Tibial nerve (tissue), 4 donors: ENCODE results near the gene PGLYRP4. TPM values are rescaled to one million over a fixed set of nuclear protein-coding genes. Genes with fewer than 3 reads are reported as not detected.

Experiments
- DNase-seq, 2 donors: peaks; one replicate each; pipeline ENCODE4 v3.0.0-alpha.2; 2019; ENCODE audit warnings: low spot score in 2 of 2
- H3K27ac ChIP-seq, 4 donors: fragments of 200-600 bp; sonication (generic) in 3 of 4; one replicate each; pipeline ENCODE4 v1.5.1; 2017 to 2019; ENCODE audit warnings: mild to moderate bottlenecking in 1 of 4
- H3K27me3 ChIP-seq, 2 donors: fragments of 200-600 bp; sonication (generic) in 1 of 2; one replicate each; pipeline versions ENCODE4 v1.5.1 to v1.6.0; 2017 to 2019
- H3K36me3 ChIP-seq, 3 donors: fragments of 200-600 bp; sonication (generic); one replicate each; pipeline ENCODE4 v1.5.1; 2018 to 2019
- H3K4me1 ChIP-seq, 4 donors: fragments of 200-600 bp; sonication (generic) in 3 of 4; one replicate each; pipeline ENCODE4 v1.5.1; 2017 to 2019
- H3K4me3 ChIP-seq, 4 donors: fragments of 200-600 bp; sonication (generic) in 3 of 4; one replicate each; pipeline ENCODE4 v1.5.1; 2017 to 2019; ENCODE audit warnings: mild to moderate bottlenecking in 1 of 4, moderate library complexity in 1 of 4
- H3K9me3 ChIP-seq, 4 donors: fragments of 200-600 bp; sonication (generic) in 3 of 4; one replicate each; pipeline ENCODE4 v1.5.1; 2017 to 2019
- EP300 ChIP-seq, 2 donors: sonication (generic); formaldehyde crosslinking; IDR thresholded peaks; one replicate each; pipeline ENCODE4 v1.6.1; 2017; ENCODE audit warnings: antibody characterized with exemption in 2 of 2, mild to moderate bottlenecking in 1 of 2
- POLR2A ChIP-seq, 2 donors: fragments of 450-650 bp; IDR thresholded peaks; one replicate each; pipeline ENCODE4 v1.6.1; 2017; ENCODE audit warnings: antibody characterized with exemption in 2 of 2, mild to moderate bottlenecking in 2 of 2, moderate library complexity in 2 of 2
- WGBS, 2 donors: methylation state at CpG; one replicate each; pipeline ENCODE4 v1.1.5; 2018; 5-methylcytosine and 5-hydroxymethylcytosine counted together
- total RNA-seq, 4 donors: library from RNA; depleted of rRNA; stranded (reverse); fragments of >200 nt; gene quantifications; one replicate each; pipeline ENCODE4 v1.1.0, GENCODE V29; 2016
- TF ChIP-seq, protein P1 (sequence below), 5 experiments: fragments of 200-600 bp in 3 of 5; fragments of 450-650 bp in 2 of 5; sonication (generic) in 3 of 5; IDR thresholded peaks; one replicate each; pipeline ENCODE4 v1.5.1; 2016 to 2019; ENCODE audit warnings: antibody characterized with exemption in 5 of 5, mild to moderate bottlenecking in 3 of 5, moderate library complexity in 2 of 5

Gene PGLYRP4
- total RNA-seq, 4 donors from 2014 or later = not detected

GRCh38 chr1:153343811-153344717 is 4.6 kb downstream of the PGLYRP4 start:
- TF ChIP-seq POLR2A (IDR thresholded peaks at IDR 0.05) = no peak
- TF ChIP-seq, protein P1, sequence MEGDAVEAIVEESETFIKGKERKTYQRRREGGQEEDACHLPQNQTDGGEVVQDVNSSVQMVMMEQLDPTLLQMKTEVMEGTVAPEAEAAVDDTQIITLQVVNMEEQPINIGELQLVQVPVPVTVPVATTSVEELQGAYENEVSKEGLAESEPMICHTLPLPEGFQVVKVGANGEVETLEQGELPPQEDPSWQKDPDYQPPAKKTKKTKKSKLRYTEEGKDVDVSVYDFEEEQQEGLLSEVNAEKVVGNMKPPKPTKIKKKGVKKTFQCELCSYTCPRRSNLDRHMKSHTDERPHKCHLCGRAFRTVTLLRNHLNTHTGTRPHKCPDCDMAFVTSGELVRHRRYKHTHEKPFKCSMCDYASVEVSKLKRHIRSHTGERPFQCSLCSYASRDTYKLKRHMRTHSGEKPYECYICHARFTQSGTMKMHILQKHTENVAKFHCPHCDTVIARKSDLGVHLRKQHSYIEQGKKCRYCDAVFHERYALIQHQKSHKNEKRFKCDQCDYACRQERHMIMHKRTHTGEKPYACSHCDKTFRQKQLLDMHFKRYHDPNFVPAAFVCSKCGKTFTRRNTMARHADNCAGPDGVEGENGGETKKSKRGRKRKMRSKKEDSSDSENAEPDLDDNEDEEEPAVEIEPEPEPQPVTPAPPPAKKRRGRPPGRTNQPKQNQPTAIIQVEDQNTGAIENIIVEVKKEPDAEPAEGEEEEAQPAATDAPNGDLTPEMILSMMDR (IDR thresholded peaks at IDR 0.05) = no peak
- TF ChIP-seq EP300 (IDR thresholded peaks at IDR 0.05) = no peak
- no peaks in the 10 kb centered on the region for H3K36me3 ChIP-seq
- no peak overlapping the region for H3K27ac ChIP-seq
- H3K4me3 ChIP-seq = no peak overlapping the region
- peaks cover 0 to 52% of the 10 kb centered on the region in 2 donors for H3K27me3 ChIP-seq
- DNase-seq = no peak
- 60 to 62% methylated on average over 9 of the region's 9 CpGs for WGBS, 2 donors
- no peaks in the 10 kb centered on the region for H3K4me1 ChIP-seq
- no peaks in the 10 kb centered on the region for H3K9me3 ChIP-seq

GRCh38 chr1:153343040-153343681 is 5.5 kb downstream of the PGLYRP4 start:
- Histone ChIP-seq H3K9me3 (no peaks in the 10 kb centered on the region), H3K36me3 (no peaks in the 10 kb centered on the region), H3K4me3 (no peak overlapping the region), H3K4me1 (no peaks in the 10 kb centered on the region), H3K27ac (no peak overlapping the region), H3K27me3 (peaks cover 0 to 46% of the 10 kb centered on the region in 2 donors)
- no peak for DNase-seq
- 40 to 47% methylated on average over 5 of the region's 5 CpGs for WGBS, 2 donors
- TF ChIP-seq, protein P1 (IDR thresholded peaks at IDR 0.05) = no peak

DNA sequence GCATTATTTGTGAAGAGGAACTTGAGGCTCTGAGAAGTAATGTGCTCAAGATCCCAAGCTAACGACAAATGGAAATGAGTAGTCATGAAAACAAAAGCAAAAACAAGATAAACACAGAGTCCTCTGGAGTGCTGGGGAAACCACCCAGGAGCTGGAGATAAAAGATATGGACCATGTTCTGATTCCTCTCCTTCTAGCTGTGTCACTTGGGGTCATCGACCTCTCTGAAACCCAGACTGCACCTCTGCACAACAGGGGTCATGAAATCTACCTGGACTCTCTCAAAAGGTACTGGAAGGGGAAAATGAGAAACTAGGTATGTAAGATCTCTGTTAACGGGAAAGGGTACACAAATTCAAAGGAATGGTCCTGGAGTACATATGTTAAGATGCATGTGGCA is 6.5 kb downstream of the PGLYRP4 start:
- Histone ChIP-seq H3K36me3 (no peaks in the 10 kb centered on the region), H3K27me3 (peaks cover 0 to 37% of the 10 kb centered on the region in 2 donors), H3K4me1 (no peaks in the 10 kb centered on the region), H3K4me3 (no peak overlapping the region), H3K9me3 (no peaks in the 10 kb centered on the region), H3K27ac (no peak overlapping the region)
- WGBS, 2 donors = 65% methylated on average over 3 of the region's 3 CpGs
- DNase-seq = no peak
- TF ChIP-seq, protein P1 (IDR thresholded peaks at IDR 0.05) = no peak
- TF ChIP-seq POLR2A (IDR thresholded peaks at IDR 0.05) = no peak
- no peak for TF ChIP-seq EP300 (IDR thresholded peaks at IDR 0.05)

DNA sequence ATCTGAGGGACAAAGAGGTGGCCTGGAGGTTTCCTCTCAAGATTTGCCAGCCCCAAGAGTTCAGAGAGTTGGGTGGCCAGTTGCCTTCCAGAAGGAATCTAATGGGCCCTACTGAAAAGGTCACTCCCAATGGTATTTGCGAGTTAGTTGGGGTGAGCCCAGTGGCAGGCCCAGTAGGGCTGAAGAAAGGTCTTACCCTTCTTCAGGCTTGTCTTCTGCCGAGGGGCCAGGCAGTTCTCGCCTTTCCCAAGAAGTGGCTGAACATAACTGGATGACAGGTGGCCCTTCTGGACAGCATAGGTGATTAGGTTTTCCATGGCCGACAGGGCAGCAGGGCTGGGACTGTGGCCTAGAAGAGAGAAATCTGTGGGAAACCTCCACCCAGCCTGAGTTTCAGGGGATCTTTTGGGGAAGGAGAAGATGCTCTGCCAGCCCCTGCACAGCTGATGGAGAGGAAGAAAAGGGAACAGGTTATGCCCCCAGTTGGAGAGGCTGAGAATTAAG is 7.2 kb downstream of the PGLYRP4 start:
- no peak overlapping the region for H3K4me3 ChIP-seq
- WGBS, 2 donors = 84 to 88% methylated on average over 4 of the region's 4 CpGs
- no peaks in the 10 kb centered on the region for H3K9me3 ChIP-seq
- no peak overlapping the region for H3K27ac ChIP-seq
- no peaks in the 10 kb centered on the region for H3K36me3 ChIP-seq
- DNase-seq = no peak
- no peaks in the 10 kb centered on the region for H3K4me1 ChIP-seq
- H3K27me3 ChIP-seq = peaks cover 0 to 31% of the 10 kb centered on the region in 2 donors
- TF ChIP-seq, protein P1 (IDR thresholded peaks at IDR 0.05) = no peak
- no peak for TF ChIP-seq EP300 (IDR thresholded peaks at IDR 0.05)
- TF ChIP-seq POLR2A (IDR thresholded peaks at IDR 0.05) = no peak

DNA sequence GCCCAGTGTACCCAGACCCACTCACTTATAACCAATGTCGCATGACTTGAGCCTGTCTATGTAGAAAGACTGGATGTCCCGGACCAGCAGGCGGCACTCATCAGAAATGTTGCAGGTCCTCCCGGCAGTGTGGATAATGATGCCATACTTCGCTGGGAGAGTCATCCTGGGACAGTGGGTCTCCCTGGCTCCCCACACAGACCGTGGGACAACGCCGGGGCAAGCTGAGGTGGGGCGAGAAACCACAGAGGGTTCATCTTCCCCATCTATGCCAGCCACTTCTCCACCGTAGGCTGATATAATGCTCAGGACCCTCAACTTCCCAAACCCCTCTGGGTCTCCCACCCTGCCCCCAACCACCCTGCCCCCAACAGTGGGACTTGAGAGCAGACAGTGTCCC is 8.3 kb downstream of the PGLYRP4 start:
- Histone ChIP-seq H3K27ac (no peak overlapping the region), H3K4me1 (no peaks in the 10 kb centered on the region), H3K4me3 (no peak overlapping the region), H3K36me3 (no peaks in the 10 kb centered on the region), H3K27me3 (peaks cover 0 to 20% of the 10 kb centered on the region in 2 donors), H3K9me3 (no peaks in the 10 kb centered on the region)
- TF ChIP-seq, protein P1 (IDR thresholded peaks at IDR 0.05) = no peak
- TF ChIP-seq EP300 (IDR thresholded peaks at IDR 0.05) (no peak), POLR2A (IDR thresholded peaks at IDR 0.05) (no peak)
- 83 to 90% methylated on average over 7 to 10 of the region's 10 CpGs for WGBS, 2 donors
- DNase-seq = no peak
